ENCODE data around the gene PASK.

PASK gene

GRCh38 chr2:241146286-241146685, 3.0 kb downstream of the PASK start:
- no peak for DNase-seq

- no peak for DNase-seq
These were observed 6.7 kb downstream of the PASK start for GRCh38 chr2:241142593-241142992.

- DNase-seq: no peak
These were observed 7.2 kb downstream of the PASK start for GRCh38 chr2:241142063-241142462.

GRCh38 chr2:241141214-241141770, 8.0 kb downstream of the PASK start:
- no peak for DNase-seq

- DNase-seq: no peak
These were observed 8.8 kb downstream of the PASK start for GRCh38 chr2:241140445-241140840.

GRCh38 chr2:241139531-241140444, 9.5 kb downstream of the PASK start:
- DNase-seq: no peak

GRCh38 chr2:241138471-241138870, 10.8 kb downstream of the PASK start:
- no peak for DNase-seq

GRCh38 chr2:241137276-241138190, 11.7 kb downstream of the PASK start:
- DNase-seq: no peak

GRCh38 chr2:241136661-241137260, 12.5 kb downstream of the PASK start:
- DNase-seq: no peak

- DNase-seq: no peak
These were observed 13.1 kb downstream of the PASK start for GRCh38 chr2:241136191-241136590.

GRCh38 chr2:241135737-241136136, 13.5 kb downstream of the PASK start:
- peak in 1 of 14 donors; percentile 22 for DNase-seq

GRCh38 chr2:241134711-241135110, 14.6 kb downstream of the PASK start:
- no peak for DNase-seq

- no peak for DNase-seq
These were observed 15.8 kb downstream of the PASK start for GRCh38 chr2:241133436-241133820.

GRCh38 chr2:241132538-241133435, 16.5 kb downstream of the PASK start:
- DNase-seq: no peak

- DNase-seq: no peak
These were observed 17.7 kb downstream of the PASK start for GRCh38 chr2:241131531-241131930.

- DNase-seq: no peak
These were observed 19.0 kb downstream of the PASK start for GRCh38 chr2:241130316-241130715.

- no peak for DNase-seq
These were observed 20.0 kb downstream of the PASK start for GRCh38 chr2:241129086-241129871.

GRCh38 chr2:241128266-241128665, 21.0 kb downstream of the PASK start:
- no peak for DNase-seq

GRCh38 chr2:241126771-241127202, 22.5 kb downstream of the PASK start:
- no peak for DNase-seq

- no peak for DNase-seq
These were observed 23.1 kb downstream of the PASK start for GRCh38 chr2:241126201-241126611.

GRCh38 chr2:241125626-241126025, 23.6 kb downstream of the PASK start:
- DNase-seq: no peak

Measured in C1 segment of cervical spinal cord (tissue), 14 donors.